ENCODE measurements around the gene RNASEL. TPM values are rescaled to one million over a fixed set of nuclear protein-coding genes. Genes with fewer than 3 reads are reported as not detected.

The RNASEL gene, protein sequence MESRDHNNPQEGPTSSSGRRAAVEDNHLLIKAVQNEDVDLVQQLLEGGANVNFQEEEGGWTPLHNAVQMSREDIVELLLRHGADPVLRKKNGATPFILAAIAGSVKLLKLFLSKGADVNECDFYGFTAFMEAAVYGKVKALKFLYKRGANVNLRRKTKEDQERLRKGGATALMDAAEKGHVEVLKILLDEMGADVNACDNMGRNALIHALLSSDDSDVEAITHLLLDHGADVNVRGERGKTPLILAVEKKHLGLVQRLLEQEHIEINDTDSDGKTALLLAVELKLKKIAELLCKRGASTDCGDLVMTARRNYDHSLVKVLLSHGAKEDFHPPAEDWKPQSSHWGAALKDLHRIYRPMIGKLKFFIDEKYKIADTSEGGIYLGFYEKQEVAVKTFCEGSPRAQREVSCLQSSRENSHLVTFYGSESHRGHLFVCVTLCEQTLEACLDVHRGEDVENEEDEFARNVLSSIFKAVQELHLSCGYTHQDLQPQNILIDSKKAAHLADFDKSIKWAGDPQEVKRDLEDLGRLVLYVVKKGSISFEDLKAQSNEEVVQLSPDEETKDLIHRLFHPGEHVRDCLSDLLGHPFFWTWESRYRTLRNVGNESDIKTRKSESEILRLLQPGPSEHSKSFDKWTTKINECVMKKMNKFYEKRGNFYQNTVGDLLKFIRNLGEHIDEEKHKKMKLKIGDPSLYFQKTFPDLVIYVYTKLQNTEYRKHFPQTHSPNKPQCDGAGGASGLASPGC
- total RNA-seq = 12.1 TPM
- 6.0 TPM for polyA plus RNA-seq (ENCODE audit: insufficient read depth, low read depth, low replicate concordance)
- long read RNA-seq, donor 1 = 0 reads
- long read RNA-seq, donor 2, full-length matches to known transcripts = 3 of 3 reads
- long read RNA-seq, donor 2, partial matches to known transcripts = 0 of 3 reads
- long read RNA-seq, donor 2, other reads (novel, unspliced or antisense) = 0 of 3 reads
- long read RNA-seq, donor 3, full-length matches to known transcripts = 1 of 1 reads
- long read RNA-seq, donor 3, partial matches to known transcripts = 0 of 1 reads
- long read RNA-seq, donor 3, other reads (novel, unspliced or antisense) = 0 of 1 reads
- long read RNA-seq, donor 4, full-length matches to known transcripts = 1 of 1 reads
- long read RNA-seq, donor 4, partial matches to known transcripts = 0 of 1 reads
- long read RNA-seq, donor 4, other reads (novel, unspliced or antisense) = 0 of 1 reads
- long read RNA-seq, donor 5 = 0 reads
- long read RNA-seq, donor 6, full-length matches to known transcripts = 1 of 1 reads
- long read RNA-seq, donor 6, partial matches to known transcripts = 0 of 1 reads
- long read RNA-seq, donor 6, other reads (novel, unspliced or antisense) = 0 of 1 reads
- long read RNA-seq, donor 7, full-length matches to known transcripts = 4 of 16 reads
- long read RNA-seq, donor 7, partial matches to known transcripts = 12 of 16 reads
- long read RNA-seq, donor 7, other reads (novel, unspliced or antisense) = 0 of 16 reads
- long read RNA-seq, donor 8, full-length matches to known transcripts = 1 of 1 reads
- long read RNA-seq, donor 8, partial matches to known transcripts = 0 of 1 reads
- long read RNA-seq, donor 8, other reads (novel, unspliced or antisense) = 0 of 1 reads
- long read RNA-seq, donor 9, full-length matches to known transcripts = 2 of 2 reads
- long read RNA-seq, donor 9, partial matches to known transcripts = 0 of 2 reads
- long read RNA-seq, donor 9, other reads (novel, unspliced or antisense) = 0 of 2 reads
- long read RNA-seq, donor 10 = 0 reads

DNA sequence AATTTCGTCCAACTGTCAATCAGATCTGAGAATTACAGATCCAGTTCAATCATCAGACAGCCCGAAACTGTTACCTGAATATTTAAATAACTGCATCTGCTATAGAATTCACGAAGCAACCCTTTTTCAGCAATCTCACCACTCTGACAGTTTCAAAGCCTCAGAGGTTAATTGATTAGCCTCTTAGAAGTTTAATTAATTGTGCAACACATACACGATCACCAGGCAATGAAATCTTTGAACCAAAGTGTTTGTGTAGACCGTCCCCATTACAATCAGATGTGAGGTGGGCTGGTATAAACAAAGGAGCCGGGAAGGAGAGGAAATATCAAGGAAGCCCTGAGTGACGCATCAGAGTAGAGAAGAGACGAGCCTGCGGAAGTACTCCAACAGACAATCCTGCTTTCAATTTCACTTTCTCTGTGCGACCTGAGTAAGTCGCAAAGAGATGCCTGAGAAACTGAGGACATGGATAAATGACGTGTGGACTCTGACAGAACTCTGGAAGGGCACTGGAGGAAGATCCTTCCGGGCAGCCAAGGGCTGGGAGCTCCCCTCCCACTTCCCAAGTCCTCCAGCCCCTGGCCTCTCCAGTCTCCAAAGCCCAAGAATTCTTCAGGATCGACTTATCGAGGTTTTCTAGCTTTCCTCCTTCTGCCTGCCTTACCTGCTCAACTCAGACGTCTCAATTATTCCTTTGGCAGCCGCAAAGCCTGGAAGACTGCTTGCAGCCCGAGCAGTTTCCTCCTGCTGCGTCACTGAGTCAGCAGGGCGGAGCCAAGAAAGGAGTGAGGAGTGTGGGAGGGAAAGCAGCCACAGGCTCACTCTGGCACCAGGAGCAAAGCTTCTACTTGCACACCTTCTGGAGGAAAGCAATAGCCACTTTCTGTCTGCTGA lies at the start of gene RNASEL:
TSS of gene RNASEL (minus strand) at position 757 of the 897 bp plus-strand sequence. CDS start 2,450 bp downstream, outside the sequence.
- intact Hi-C loops (cut with DNase I) = no loop called here
- no peaks in the 10 kb centered on the region for H3K36me3 ChIP-seq (ENCODE audit: control insufficient read depth in 2 of 3, insufficient read depth in 3 of 3, low read length in 3 of 3)
- H3K9ac ChIP-seq (ENCODE audit: low read length in 3 of 3) = peak within 1 kb of the TSS; percentile 86 to 91 (median 89)
- peak; percentile 82 to 90 (median 88) for DNase-seq
- peak within 1 kb of the TSS; percentile 87 to 93 (median 88) for H3K4me3 ChIP-seq (ENCODE audit: low read length in 3 of 3)
- H3K9me3 ChIP-seq (ENCODE audit: control insufficient read depth in 2 of 3, insufficient read depth in 1 of 3, low read length in 3 of 3) = no peaks in the 10 kb centered on the region
- no peaks in the 10 kb centered on the region for H3K27me3 ChIP-seq (ENCODE audit: control insufficient read depth, insufficient read depth, low read length)
- H3K27ac ChIP-seq (ENCODE audit: low read depth in 2 of 2, low read length in 2 of 2) = peak within 1 kb of the TSS; percentile 86
- TF ChIP-seq, protein P1, sequence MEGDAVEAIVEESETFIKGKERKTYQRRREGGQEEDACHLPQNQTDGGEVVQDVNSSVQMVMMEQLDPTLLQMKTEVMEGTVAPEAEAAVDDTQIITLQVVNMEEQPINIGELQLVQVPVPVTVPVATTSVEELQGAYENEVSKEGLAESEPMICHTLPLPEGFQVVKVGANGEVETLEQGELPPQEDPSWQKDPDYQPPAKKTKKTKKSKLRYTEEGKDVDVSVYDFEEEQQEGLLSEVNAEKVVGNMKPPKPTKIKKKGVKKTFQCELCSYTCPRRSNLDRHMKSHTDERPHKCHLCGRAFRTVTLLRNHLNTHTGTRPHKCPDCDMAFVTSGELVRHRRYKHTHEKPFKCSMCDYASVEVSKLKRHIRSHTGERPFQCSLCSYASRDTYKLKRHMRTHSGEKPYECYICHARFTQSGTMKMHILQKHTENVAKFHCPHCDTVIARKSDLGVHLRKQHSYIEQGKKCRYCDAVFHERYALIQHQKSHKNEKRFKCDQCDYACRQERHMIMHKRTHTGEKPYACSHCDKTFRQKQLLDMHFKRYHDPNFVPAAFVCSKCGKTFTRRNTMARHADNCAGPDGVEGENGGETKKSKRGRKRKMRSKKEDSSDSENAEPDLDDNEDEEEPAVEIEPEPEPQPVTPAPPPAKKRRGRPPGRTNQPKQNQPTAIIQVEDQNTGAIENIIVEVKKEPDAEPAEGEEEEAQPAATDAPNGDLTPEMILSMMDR (IDR thresholded peaks at IDR 0.05; ENCODE audit: borderline replicate concordance, extremely low read depth, insufficient read depth) = no peak
- H3K4me1 ChIP-seq (ENCODE audit: control insufficient read depth in 2 of 3, insufficient read depth in 2 of 3, low read depth in 1 of 3, low read length in 3 of 3) = peaks cover 0 to 10% (median 7%) of the 10 kb centered on the region in 3 donors
- no peak for FAIRE-seq

DNA sequence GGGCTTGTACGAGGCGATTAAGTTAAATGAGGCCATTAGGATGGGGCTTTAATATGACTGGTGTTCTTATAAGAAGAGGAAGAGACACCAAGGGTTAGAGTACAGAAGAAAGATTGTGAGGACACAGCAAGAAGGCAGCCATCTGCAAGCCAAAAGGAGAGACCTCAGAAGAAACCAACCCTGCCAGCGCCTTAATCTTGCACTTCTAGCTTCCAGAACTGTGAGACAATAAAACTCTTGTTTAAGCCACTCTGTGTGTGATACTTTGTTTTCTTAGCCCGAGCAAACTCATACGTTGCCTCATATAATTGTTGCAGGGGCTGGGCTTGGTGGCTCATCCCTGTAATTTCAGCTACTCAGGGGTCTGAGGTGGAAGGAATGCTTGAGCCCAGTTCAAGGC lies 48.7 kb upstream of the RNASEL start:
- H3K36me3 ChIP-seq (ENCODE audit: control insufficient read depth in 2 of 3, insufficient read depth in 3 of 3, low read length in 3 of 3) = no peaks in the 10 kb centered on the region
- TF ChIP-seq, protein P1 (IDR thresholded peaks at IDR 0.05; ENCODE audit: borderline replicate concordance, extremely low read depth, insufficient read depth) = no peak
- intact Hi-C loops (cut with DNase I) = no loop called here
- H3K27me3 ChIP-seq (ENCODE audit: control insufficient read depth, insufficient read depth, low read length) = no peaks in the 10 kb centered on the region
- no peaks in the 10 kb centered on the region for H3K9me3 ChIP-seq (ENCODE audit: control insufficient read depth in 2 of 3, insufficient read depth in 1 of 3, low read length in 3 of 3)
- H3K27ac ChIP-seq (ENCODE audit: low read depth in 2 of 2, low read length in 2 of 2) = no peak overlapping the region
- no peak for FAIRE-seq
- no peak for DNase-seq
- no peak overlapping the region for H3K9ac ChIP-seq (ENCODE audit: low read length in 3 of 3)
- no peak overlapping the region for H3K4me3 ChIP-seq (ENCODE audit: low read length in 3 of 3)
- H3K4me1 ChIP-seq (ENCODE audit: control insufficient read depth in 2 of 3, insufficient read depth in 2 of 3, low read depth in 1 of 3, low read length in 3 of 3) = no peaks in the 10 kb centered on the region

All from kidney (tissue), 22 donors.